Keratinocyte (primary cell): ENCODE measurements around the gene GOLGA7B.

Experiments used
- EZH2 ChIP-seq: IDR thresholded peaks from one replicate; pipeline ENCODE4 v1.6.1; 2012; ENCODE audit warnings: inconsistent platforms, mild to moderate bottlenecking, low read length, moderate library complexity
- TF ChIP-seq, protein P1 (sequence below), 3 experiments: IDR thresholded peaks in 1 of 3; conservative IDR thresholded peaks in 1 of 3; optimal IDR thresholded peaks in 1 of 3; 2 replicates in 2 of 3; 3 replicates in 1 of 3; pipeline versions ENCODE3 to v1.5.1; 2011; ENCODE audit warnings: low read length in 3 of 3, mild to moderate bottlenecking in 3 of 3, moderate library complexity in 2 of 3, control low read depth in 1 of 3, inconsistent platforms in 1 of 3; ENCODE audit not compliant: insufficient read depth in 2 of 3; ENCODE audit errors: extremely low read depth in 1 of 3

- TF ChIP-seq, protein P1, sequence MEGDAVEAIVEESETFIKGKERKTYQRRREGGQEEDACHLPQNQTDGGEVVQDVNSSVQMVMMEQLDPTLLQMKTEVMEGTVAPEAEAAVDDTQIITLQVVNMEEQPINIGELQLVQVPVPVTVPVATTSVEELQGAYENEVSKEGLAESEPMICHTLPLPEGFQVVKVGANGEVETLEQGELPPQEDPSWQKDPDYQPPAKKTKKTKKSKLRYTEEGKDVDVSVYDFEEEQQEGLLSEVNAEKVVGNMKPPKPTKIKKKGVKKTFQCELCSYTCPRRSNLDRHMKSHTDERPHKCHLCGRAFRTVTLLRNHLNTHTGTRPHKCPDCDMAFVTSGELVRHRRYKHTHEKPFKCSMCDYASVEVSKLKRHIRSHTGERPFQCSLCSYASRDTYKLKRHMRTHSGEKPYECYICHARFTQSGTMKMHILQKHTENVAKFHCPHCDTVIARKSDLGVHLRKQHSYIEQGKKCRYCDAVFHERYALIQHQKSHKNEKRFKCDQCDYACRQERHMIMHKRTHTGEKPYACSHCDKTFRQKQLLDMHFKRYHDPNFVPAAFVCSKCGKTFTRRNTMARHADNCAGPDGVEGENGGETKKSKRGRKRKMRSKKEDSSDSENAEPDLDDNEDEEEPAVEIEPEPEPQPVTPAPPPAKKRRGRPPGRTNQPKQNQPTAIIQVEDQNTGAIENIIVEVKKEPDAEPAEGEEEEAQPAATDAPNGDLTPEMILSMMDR (optimal IDR thresholded peaks at IDR 0.05 in 1 of 3, IDR thresholded peaks at IDR 0.05 in 1 of 3, conservative IDR thresholded peaks at IDR 0.05 in 1 of 3; ENCODE audit: extremely low read depth in 1 of 3, insufficient read depth in 2 of 3, low read length in 3 of 3): no peak
- no peak for TF ChIP-seq EZH2
These were observed 49.2 kb upstream of the GOLGA7B start for GRCh38 chr10:97800474-97800873.
